ENCODE measurements around the gene SDK1. TPM values are rescaled to one million over a fixed set of nuclear protein-coding genes. Genes with fewer than 3 reads are reported as not detected.

Gene SDK1
- total and polyA plus RNA-seq, 2 of the 8 experiments (the other 6 are each of a cell fraction or from before 2014, with no cell fraction given) = 3.3 to 7.2 TPM

- TF ChIP-seq EZH2 (IDR thresholded peaks at IDR 0.05; ENCODE audit: low read depth, low read length, severe bottlenecking) = no peak
- TF ChIP-seq SAP30 (IDR thresholded peaks at IDR 0.05; ENCODE audit: insufficient read depth, insufficient replicate concordance, low read length) = no peak
- no peak for TF ChIP-seq JUND (IDR thresholded peaks at IDR 0.05; ENCODE audit: low read length)
- no peak for TF ChIP-seq SRF (IDR thresholded peaks at IDR 0.05; ENCODE audit: low read depth, low read length)
- no peak for TF ChIP-seq ZNF274 (IDR thresholded peaks at IDR 0.05; ENCODE audit: borderline replicate concordance, extremely low read depth, low read length)
These were observed 940.2 kb downstream of the SDK1 start (continued) for GRCh38 chr7:4241304-4241612.
